ENCODE data around the gene STIMATE. TPM values are rescaled to one million over a fixed set of nuclear protein-coding genes. Genes with fewer than 3 reads are reported as not detected.

Gene STIMATE
- polyA plus RNA-seq, 1 of the 3 experiments (the other 2 are of a cell fraction), result 9.3 TPM

DNA sequence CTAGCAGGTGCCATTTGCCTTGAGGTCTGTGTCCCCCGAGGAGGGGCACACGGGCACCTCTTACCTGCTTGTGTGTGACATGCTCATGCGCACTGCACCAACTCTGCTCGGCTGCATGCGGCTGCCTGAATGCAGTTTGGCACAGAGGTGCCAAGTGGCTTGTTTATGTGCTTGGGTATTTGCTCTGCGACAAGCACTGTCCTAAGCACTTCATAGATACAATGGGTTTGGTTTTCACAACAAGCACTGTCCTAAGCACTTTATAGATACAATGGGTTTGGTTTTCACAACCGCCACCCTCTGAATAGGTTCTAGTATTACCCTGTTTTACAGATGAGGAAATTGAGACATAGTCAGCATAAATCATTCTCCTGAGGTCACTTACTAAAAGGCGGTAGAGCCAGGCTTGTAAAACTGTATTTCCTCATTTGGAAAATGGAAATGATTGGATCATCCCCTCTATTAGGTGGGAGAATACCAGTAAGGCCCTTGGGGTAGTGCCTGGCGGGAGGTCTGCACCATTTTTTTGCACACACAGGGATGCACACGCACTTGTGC, 67.4 kb downstream of the STIMATE start:
- WGBS (ENCODE audit: low lambda C conversion rate), result 88% methylated on average over 9 of the region's 10 CpGs
- H3K4me1 ChIP-seq (ENCODE audit: control insufficient read depth in 1 of 2, insufficient read depth in 2 of 2, low read depth in 1 of 2, low read length in 1 of 2), result peaks cover 4 to 21% of the 10 kb centered on the region in 2 experiments; a peak in 1 of 4 replicates
- no peaks in the 10 kb centered on the region for H3K36me3 ChIP-seq (replicated peaks in 1 of 2; ENCODE audit: control insufficient read depth in 1 of 2, insufficient read depth in 2 of 2, low read length in 1 of 2)
- POLR2A ChIA-PET, result no interaction called here
- TF ChIP-seq, protein P1, sequence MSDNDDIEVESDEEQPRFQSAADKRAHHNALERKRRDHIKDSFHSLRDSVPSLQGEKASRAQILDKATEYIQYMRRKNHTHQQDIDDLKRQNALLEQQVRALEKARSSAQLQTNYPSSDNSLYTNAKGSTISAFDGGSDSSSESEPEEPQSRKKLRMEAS (IDR thresholded peaks at IDR 0.05; ENCODE audit: low read depth), result no peak
- TF ChIP-seq, protein P2, sequence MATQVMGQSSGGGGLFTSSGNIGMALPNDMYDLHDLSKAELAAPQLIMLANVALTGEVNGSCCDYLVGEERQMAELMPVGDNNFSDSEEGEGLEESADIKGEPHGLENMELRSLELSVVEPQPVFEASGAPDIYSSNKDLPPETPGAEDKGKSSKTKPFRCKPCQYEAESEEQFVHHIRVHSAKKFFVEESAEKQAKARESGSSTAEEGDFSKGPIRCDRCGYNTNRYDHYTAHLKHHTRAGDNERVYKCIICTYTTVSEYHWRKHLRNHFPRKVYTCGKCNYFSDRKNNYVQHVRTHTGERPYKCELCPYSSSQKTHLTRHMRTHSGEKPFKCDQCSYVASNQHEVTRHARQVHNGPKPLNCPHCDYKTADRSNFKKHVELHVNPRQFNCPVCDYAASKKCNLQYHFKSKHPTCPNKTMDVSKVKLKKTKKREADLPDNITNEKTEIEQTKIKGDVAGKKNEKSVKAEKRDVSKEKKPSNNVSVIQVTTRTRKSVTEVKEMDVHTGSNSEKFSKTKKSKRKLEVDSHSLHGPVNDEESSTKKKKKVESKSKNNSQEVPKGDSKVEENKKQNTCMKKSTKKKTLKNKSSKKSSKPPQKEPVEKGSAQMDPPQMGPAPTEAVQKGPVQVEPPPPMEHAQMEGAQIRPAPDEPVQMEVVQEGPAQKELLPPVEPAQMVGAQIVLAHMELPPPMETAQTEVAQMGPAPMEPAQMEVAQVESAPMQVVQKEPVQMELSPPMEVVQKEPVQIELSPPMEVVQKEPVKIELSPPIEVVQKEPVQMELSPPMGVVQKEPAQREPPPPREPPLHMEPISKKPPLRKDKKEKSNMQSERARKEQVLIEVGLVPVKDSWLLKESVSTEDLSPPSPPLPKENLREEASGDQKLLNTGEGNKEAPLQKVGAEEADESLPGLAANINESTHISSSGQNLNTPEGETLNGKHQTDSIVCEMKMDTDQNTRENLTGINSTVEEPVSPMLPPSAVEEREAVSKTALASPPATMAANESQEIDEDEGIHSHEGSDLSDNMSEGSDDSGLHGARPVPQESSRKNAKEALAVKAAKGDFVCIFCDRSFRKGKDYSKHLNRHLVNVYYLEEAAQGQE (IDR thresholded peaks at IDR 0.05; ENCODE audit: low read depth, low read length), result no peak
- no peak for TF ChIP-seq FOXJ3 (CRISPR knock-in tag; IDR thresholded peaks at IDR 0.05)
- TF ChIP-seq, protein P3, sequence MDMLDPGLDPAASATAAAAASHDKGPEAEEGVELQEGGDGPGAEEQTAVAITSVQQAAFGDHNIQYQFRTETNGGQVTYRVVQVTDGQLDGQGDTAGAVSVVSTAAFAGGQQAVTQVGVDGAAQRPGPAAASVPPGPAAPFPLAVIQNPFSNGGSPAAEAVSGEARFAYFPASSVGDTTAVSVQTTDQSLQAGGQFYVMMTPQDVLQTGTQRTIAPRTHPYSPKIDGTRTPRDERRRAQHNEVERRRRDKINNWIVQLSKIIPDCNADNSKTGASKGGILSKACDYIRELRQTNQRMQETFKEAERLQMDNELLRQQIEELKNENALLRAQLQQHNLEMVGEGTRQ (IDR thresholded peaks at IDR 0.05; ENCODE audit: borderline replicate concordance, low read depth, low read length), result no peak
- TF ChIP-seq NFIC (IDR thresholded peaks at IDR 0.05; ENCODE audit: borderline replicate concordance), result no peak
- no peak for TF ChIP-seq IRF3 (IDR thresholded peaks at IDR 0.05; ENCODE audit: low read depth, low read length)
- no peak for TF ChIP-seq EZH2phosphoT487 (IDR thresholded peaks at IDR 0.05; ENCODE audit: borderline replicate concordance, low read depth)
- no peak for TF ChIP-seq RAD21 (IDR thresholded peaks at IDR 0.05; ENCODE audit: low read length)
- H3K9me3 ChIP-seq, result no peaks in the 10 kb centered on the region
- H3K27ac ChIP-seq (ENCODE audit: low read depth in 2 of 2, low read length in 1 of 2), result no peak overlapping the region
- H2AFZ ChIP-seq (ENCODE audit: low read depth), result no peak overlapping the region
- H3K9ac ChIP-seq, result no peak overlapping the region
- CTCF ChIA-PET, result interaction anchor here (1.0 to 2.0 kb wide), 2 partner anchors 16 to 241 kb away, joined by 3 to 5 read pairs; no protein-coding TSS in a partner anchor
- no peaks in the 10 kb centered on the region for H3F3A ChIP-seq (replicated peaks; ENCODE audit: insufficient read depth)
- H3K27me3 ChIP-seq (ENCODE audit: insufficient read depth), result no peaks in the 10 kb centered on the region
- H3K4me2 ChIP-seq, result no peak overlapping the region
- H3K79me2 ChIP-seq (ENCODE audit: insufficient read depth), result no peaks in the 10 kb centered on the region
- no peaks in the 10 kb centered on the region for H3K9me2 ChIP-seq
- H4K20me1 ChIP-seq (ENCODE audit: insufficient read depth), result 0 out of 2 replicates have a peak, but pooled peaks cover 6% of the 10 kb centered on the region
- no peak overlapping the region for H3K4me3 ChIP-seq (ENCODE audit: low read depth in 2 of 2, low read length in 1 of 2)
- no peak for DNase-seq

DNA sequence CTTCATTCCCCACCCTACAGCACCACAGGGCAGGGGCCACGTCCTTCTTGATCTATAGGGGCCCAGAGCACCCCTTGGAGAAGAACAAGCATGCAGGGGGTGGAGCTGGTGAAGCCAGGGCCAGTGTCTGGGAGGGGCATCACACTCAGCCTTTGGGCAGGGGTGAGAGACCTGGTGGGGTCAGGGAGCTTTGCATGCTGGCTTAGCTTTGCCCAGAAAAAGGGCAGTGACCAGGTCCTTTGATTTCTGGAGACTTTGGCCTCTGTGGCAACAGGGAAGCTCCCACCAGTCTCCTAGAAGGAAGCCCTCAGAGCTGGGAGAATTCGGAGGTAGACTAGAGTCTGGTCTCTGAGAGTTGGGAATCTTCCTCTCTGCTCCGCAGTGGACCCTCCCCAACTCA, 67.9 kb downstream of the STIMATE start:
- 69% methylated on average over 3 of the region's 3 CpGs for WGBS (ENCODE audit: low lambda C conversion rate)
- CTCF ChIA-PET, result interaction anchor here (0.7 kb wide), 1 partner anchor 35 kb away, joined by 3 read pairs; no protein-coding TSS in a partner anchor
- H3K27ac ChIP-seq (ENCODE audit: low read depth in 2 of 2, low read length in 1 of 2), result no peak overlapping the region
- no peak for TF ChIP-seq FOXJ3 (CRISPR knock-in tag; IDR thresholded peaks at IDR 0.05)
- no peak for TF ChIP-seq TCF12 (IDR thresholded peaks at IDR 0.05)
- TF ChIP-seq, protein P1 (IDR thresholded peaks at IDR 0.05; ENCODE audit: low read depth), result no peak
- no peak for TF ChIP-seq NFIC (IDR thresholded peaks at IDR 0.05; ENCODE audit: borderline replicate concordance)
- TF ChIP-seq GATA2 (CRISPR knock-in tag; IDR thresholded peaks at IDR 0.05), result no peak
- no peak for TF ChIP-seq CHD2 (IDR thresholded peaks at IDR 0.05; ENCODE audit: low read length, partially characterized antibody)
- no peak for TF ChIP-seq IRF3 (IDR thresholded peaks at IDR 0.05; ENCODE audit: low read depth, low read length)
- TF ChIP-seq, protein P2 (IDR thresholded peaks at IDR 0.05; ENCODE audit: low read depth, low read length), result no peak
- TF ChIP-seq MEF2A (IDR thresholded peaks at IDR 0.05; ENCODE audit: borderline replicate concordance, low read depth), result no peak

More for the DNA sequence above, 67.9 kb downstream of the STIMATE start:
- POLR2A ChIA-PET, result no interaction called here
- no peak overlapping the region for H3K9ac ChIP-seq
- peaks cover 4 to 21% of the 10 kb centered on the region in 2 experiments; a peak in 1 of 4 replicates for H3K4me1 ChIP-seq (ENCODE audit: control insufficient read depth in 1 of 2, insufficient read depth in 2 of 2, low read depth in 1 of 2, low read length in 1 of 2)
- H3K27me3 ChIP-seq (ENCODE audit: insufficient read depth), result no peaks in the 10 kb centered on the region
- no peak overlapping the region for H3K4me3 ChIP-seq (ENCODE audit: low read depth in 2 of 2, low read length in 1 of 2)
- H3K9me3 ChIP-seq, result no peaks in the 10 kb centered on the region
- DNase-seq, result no peak
- no peak overlapping the region for H3K4me2 ChIP-seq
- H3K79me2 ChIP-seq (ENCODE audit: insufficient read depth), result no peaks in the 10 kb centered on the region
- no peaks in the 10 kb centered on the region for H3K9me2 ChIP-seq
- no peak overlapping the region for H2AFZ ChIP-seq (ENCODE audit: low read depth)
- no peaks in the 10 kb centered on the region for H3K36me3 ChIP-seq (replicated peaks in 1 of 2; ENCODE audit: control insufficient read depth in 1 of 2, insufficient read depth in 2 of 2, low read length in 1 of 2)
- 0 out of 2 replicates have a peak, but pooled peaks cover 6% of the 10 kb centered on the region for H4K20me1 ChIP-seq (ENCODE audit: insufficient read depth)
- H3F3A ChIP-seq (replicated peaks; ENCODE audit: insufficient read depth), result no peaks in the 10 kb centered on the region
